Measurements from ENCODE around the gene C4orf50. TPM values are rescaled to one million over a fixed set of nuclear protein-coding genes. Genes with fewer than 3 reads are reported as not detected.
"Not testable (repeated sequence)": the region's sequence is repeated elsewhere in the genome, so short reads cannot be mapped to it uniquely, and the experiment has no call there.

Gene C4orf50
- total RNA-seq, 2 experiments from 2014 or later, result not detected

DNA sequence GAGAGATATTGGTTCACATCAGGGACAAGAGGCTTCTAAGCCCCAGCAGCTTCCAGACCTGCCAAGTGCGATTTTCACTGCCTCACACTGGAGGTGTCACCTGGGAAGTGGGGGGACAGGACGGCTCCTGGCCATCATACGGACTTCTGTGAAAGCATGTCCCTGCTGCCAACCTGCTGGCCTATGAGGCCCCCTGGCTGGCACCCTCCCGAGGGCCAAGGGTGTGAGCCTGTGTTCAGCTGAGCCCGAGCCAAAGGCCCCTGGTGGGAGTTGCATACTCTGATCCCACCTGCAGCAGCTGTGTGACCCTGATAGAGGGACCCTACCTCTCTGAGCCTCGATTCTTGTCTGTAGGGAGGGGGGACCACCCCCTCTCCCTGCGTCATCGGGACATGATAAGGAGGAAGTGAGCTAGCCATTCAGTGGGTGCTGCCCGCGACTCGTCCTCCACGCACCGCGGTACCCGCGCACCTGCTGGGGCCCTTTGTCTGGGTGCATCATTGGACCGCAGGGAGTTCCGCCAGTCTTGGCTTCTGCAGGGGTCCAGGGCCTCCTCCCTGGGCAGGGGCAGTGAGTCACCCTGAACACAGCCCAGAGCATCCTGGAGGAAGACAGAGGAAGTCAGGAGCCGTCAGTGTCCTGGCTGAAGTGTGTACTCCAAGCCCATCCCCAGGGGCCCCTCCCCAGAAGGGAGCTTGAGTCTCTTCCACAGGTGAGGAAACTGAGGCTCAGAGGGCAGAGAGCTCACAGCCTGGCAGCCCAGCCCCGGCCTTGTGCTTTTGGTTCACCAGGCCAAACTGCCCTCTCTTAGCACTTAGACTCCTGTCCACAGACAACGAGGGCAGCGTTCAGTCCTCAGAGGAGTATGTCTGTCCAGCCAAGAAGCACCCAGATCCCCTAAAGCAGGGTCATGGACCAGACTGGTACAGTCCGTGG, 24.1 kb downstream of the C4orf50 start:
- Mint-ChIP-seq H3K36me3 (no peaks in the 10 kb centered on the region), H3K4me3 (no peak overlapping the region), H3K27me3 (peaks cover 7% of the 10 kb centered on the region), H3K27ac (no peak overlapping the region), H3K9me3 (no peaks in the 10 kb centered on the region), H3K4me1 (peaks cover 3% of the 10 kb centered on the region)
- no peak for DNase-seq

GRCh38 chr4:5993346-5993745, 24.9 kb downstream of the C4orf50 start:
- H3K27ac Mint-ChIP-seq, H3K27me3 Mint-ChIP-seq, H3K4me3 Mint-ChIP-seq, H3K9me3 Mint-ChIP-seq, H3K36me3 Mint-ChIP-seq, H3K4me1 Mint-ChIP-seq, DNase-seq: not testable (repeated sequence)

DNA sequence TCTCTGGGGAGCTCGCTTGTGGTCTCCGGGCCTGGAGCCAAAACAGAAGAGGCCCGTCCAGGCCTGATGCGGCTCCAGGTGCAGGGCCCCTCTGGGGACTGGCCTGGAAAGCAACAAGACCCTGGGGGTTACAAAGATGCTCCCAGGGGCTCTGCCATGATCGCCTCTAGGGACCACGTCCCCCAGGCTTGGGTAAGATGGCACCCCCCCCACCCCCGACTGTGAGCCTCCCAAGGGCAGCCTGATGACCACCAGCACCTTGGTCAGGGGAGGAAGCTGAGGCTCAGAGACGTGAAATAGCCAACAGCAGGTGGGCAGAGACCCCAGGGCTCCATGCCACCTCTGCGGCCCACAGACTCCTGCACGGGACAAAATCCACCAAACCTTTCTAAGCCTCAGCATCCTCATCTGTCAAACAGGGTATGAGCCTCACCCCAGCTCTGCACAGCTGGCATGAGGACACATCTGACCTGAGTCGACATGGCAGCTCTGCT, 25.4 kb downstream of the C4orf50 start:
- DNase-seq, result no peak
- H3K9me3 Mint-ChIP-seq, result no peaks in the 10 kb centered on the region
- no peaks in the 10 kb centered on the region for H3K36me3 Mint-ChIP-seq

DNA sequence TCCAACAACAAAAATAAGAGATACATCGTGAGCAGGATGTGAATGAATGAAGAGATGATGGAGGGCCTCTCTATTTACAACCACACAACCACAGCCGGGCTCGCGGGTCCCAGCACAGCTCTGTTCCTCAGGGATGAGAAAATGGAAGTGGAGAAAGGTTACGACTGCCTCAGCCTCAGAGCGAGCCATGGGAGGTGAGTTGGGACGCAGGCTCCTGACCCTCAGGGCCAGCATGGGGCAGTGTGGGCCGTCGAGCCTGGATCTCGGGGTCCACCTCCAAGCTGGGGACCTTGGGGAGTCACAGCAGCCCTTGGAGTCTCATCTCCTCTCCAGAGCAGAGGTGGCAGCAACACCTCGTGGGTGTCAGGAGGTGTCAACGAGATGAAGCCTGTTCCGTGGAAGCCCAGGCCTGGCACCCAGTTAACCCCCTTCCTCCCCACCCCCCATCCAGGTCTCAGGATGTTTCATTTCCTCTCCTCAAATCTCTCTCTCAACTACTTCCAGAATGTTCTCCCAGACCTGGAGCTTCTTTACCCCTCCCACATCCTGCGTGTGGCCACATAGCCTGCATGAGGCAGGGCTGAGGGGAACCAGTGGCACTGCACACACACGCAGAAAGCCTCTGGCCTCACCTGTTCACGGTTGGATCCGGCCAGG, 25.9 kb downstream of the C4orf50 start:
- no peak for DNase-seq
- Mint-ChIP-seq H3K4me1 (peaks cover 2% of the 10 kb centered on the region), H3K27ac (no peak overlapping the region), H3K9me3 (no peaks in the 10 kb centered on the region), H3K27me3 (peaks cover 3% of the 10 kb centered on the region), H3K36me3 (no peaks in the 10 kb centered on the region), H3K4me3 (no peak overlapping the region)

More for the DNA sequence above, 25.4 kb downstream of the C4orf50 start:
- Mint-ChIP-seq H3K27ac (no peak overlapping the region), H3K4me1 (peaks cover 2% of the 10 kb centered on the region), H3K4me3 (no peak overlapping the region), H3K27me3 (peaks cover 3% of the 10 kb centered on the region)

GRCh38 chr4:5991405-5991804, 26.8 kb downstream of the C4orf50 start:
- Mint-ChIP-seq H3K27ac (no peak overlapping the region), H3K27me3 (peaks cover 3% of the 10 kb centered on the region), H3K36me3 (no peaks in the 10 kb centered on the region), H3K4me3 (no peak overlapping the region), H3K4me1 (peaks cover 1% of the 10 kb centered on the region), H3K9me3 (no peaks in the 10 kb centered on the region)
- DNase-seq, result no peak

DNA sequence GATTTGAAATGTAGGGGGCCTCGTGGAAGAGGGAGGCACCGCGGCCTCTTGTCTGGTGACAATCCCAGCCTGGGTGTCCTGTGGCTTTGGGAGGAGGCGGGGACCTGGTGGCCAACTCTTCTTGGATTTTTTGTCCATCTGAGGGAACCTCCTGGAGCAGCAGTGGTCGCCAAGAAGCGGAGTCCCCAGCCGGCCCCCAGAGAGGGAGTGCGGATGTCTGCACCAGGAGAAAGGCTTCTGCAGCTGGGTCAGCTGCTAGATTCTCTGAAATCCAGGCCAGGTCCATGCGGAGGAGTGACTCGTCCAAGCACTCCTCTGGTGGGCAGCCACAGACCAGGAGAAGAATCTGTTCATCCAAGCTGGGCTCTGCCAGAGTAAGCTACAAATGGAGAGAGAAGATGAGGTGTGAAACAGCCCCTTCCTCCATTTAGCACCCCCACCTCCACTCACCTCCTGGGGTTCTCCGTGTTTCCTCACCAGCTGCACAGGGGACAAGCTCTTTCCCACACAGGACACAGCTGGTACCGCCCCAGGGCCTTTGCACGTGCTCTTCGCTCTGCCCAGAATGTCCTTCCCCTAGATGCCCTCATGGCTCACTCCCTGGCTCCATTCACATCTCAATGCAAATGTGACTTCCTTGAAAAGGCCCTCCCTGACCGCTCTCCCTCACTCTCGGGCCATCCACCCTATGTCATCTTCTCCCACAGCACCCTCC, 27.6 kb downstream of the C4orf50 start:
- Mint-ChIP-seq H3K36me3 (no peaks in the 10 kb centered on the region), H3K4me1 (no peaks in the 10 kb centered on the region), H3K9me3 (no peaks in the 10 kb centered on the region), H3K27me3 (peaks cover 3% of the 10 kb centered on the region), H3K27ac (no peak overlapping the region), H3K4me3 (no peak overlapping the region)
- DNase-seq, result no peak

- Mint-ChIP-seq H3K9me3 (peaks cover 6% of the 10 kb centered on the region), H3K4me3 (no peak overlapping the region), H3K27ac (no peak overlapping the region), H3K27me3 (peaks cover 7% of the 10 kb centered on the region), H3K4me1 (no peaks in the 10 kb centered on the region), H3K36me3 (no peaks in the 10 kb centered on the region)
- DNase-seq, result no peak
These were observed 28.7 kb downstream of the C4orf50 start for GRCh38 chr4:5989236-5990225.

DNA sequence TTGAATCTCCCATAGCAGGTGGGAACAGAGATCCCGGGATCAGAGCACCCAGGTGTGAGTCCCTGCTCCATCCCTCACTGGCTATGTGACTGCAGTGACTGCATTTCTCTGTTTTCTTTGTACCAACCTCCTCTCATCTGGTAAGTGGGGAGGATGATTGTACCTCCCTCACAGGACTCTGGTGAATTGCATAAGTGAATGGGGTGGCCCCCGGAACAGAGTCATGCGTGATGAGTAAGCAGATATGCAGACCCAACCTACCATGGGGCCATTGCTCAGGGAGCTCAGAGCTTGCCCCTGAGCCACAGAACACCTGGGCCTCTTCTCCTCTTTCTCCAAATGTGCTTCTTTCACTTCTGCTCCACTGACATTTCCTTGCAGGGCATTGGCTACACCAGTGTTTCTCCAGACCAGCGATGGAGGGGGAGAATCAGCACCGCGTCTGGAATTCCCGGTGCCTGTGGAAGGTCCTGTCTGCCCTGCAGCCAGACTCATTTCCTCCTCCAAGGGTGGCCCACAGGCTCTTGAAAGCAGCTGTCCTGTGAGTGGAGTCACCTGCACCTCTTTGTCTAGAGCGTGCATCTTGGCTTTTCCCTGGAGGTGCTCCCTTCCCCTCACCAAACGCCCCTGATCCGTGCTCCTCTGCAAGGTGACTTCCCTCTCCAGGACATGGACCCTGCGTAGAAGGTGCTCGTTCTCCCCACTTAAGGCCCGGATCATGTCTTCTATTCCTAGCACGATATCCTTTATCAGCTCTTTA, 30.0 kb downstream of the C4orf50 start:
- Mint-ChIP-seq H3K9me3 (peaks cover 13% of the 10 kb centered on the region), H3K27ac (no peak overlapping the region), H3K4me1 (no peaks in the 10 kb centered on the region), H3K36me3 (no peaks in the 10 kb centered on the region), H3K27me3 (peaks cover 16% of the 10 kb centered on the region), H3K4me3 (no peak overlapping the region)
- no peak for DNase-seq

DNA sequence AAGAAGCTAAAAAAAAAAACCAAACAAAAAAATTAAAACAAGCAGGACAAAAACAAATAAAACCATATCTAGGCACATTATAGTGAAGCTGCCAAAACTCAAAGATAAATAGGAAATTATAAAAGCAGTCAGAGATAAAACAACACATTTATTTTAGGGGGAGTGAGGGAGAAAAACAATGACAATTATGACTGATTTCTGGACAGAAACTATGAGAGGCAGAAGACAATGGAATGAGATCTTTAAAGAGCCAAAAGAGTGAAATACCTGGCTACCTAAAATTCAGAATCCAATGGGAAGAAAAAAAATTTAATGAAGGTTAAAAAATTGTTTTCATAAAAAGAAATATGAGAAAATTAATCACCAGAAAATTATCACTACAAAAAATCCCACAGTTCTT, 33.4 kb downstream of the C4orf50 start:
- H3K4me3 Mint-ChIP-seq, result no peak overlapping the region
- no peaks in the 10 kb centered on the region for H3K36me3 Mint-ChIP-seq
- no peak for DNase-seq
- peaks cover 29% of the 10 kb centered on the region for H3K27me3 Mint-ChIP-seq
- H3K9me3 Mint-ChIP-seq, result peaks cover 13% of the 10 kb centered on the region
- H3K4me1 Mint-ChIP-seq, result no peaks in the 10 kb centered on the region
- no peak overlapping the region for H3K27ac Mint-ChIP-seq

DNA sequence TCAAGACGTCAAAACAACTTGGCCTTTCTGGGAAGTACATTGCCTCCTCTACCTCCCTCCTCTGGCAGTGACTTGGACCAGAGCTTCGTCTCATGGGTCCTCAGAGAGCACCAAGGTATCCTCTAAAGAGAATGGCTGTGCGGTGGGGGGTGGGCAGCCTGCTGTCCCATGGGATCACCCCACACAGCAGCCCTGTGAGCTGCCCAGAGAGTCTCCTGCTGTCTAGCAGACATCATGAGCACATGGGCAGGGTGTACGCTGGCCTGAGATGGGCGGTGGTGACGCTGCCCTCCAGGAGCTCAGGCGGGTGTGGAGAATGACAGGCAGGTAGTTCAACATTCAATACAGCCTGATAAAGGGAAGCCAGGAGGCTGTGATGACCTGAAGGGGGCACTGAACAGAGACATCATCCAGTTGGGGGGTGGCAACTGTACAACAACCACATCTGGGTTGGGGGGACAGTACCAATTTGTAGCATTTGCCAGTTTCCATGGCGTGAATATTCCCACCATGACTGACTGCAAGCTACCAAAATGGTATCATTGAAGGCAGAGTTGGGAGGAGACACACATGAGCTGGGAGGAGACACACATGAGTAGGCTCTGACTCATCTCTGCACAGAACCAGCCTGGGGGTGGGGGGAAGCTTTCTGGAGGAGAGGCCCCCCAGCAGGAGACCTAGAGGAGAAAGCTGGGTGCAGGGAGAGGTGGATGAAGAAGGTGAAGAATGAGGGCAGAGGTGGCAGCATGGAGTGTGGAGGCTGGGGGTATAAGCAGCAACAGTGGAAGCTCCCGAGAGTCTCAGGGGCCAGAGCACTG, 35.9 kb downstream of the C4orf50 start:
- DNase-seq, result no peak
- no peaks in the 10 kb centered on the region for H3K36me3 Mint-ChIP-seq
- no peak overlapping the region for H3K27ac Mint-ChIP-seq
- no peak overlapping the region for H3K4me3 Mint-ChIP-seq
- H3K9me3 Mint-ChIP-seq, result peaks cover 13% of the 10 kb centered on the region
- H3K4me1 Mint-ChIP-seq, result no peaks in the 10 kb centered on the region
- peaks cover 31% of the 10 kb centered on the region for H3K27me3 Mint-ChIP-seq

DNA sequence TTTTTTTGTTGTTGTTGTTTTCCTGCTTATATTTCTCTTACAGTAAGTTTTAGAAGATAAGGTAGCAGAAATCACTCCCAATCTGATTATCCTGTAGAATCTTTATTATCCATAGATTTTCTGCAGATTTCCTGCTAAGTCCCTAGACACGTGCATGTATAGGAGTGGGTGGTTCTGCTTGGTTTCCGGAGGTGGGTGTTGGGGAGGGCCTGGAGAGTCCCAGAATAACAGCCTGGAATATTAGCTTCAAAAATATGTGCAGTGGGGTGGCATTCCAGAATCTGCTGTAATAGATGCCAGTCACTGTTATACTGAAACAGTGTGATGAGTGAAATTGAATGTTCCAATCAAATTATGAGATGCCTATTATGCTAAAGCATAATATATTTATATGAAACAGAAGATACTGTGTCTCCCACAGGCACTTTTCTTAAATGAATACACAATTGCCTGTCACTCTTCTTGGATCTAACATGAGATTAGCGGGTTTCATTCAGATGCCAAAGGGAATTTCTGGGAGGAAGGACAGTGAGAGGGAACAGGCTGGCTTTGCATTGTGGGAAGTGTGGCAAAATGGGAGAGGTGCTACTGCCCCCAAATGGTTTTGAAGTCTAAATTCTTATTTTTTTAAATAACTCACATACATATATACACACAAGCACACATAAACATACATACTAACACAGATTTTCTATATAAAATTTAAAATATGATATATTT, 37.6 kb downstream of the C4orf50 start:
- H3K27me3 Mint-ChIP-seq, result peaks cover 31% of the 10 kb centered on the region
- DNase-seq, result no peak
- H3K36me3 Mint-ChIP-seq, result no peaks in the 10 kb centered on the region
- H3K4me3 Mint-ChIP-seq, result no peak overlapping the region
- H3K9me3 Mint-ChIP-seq, result peaks cover 13% of the 10 kb centered on the region
- H3K27ac Mint-ChIP-seq, result no peak overlapping the region
- H3K4me1 Mint-ChIP-seq, result no peaks in the 10 kb centered on the region

- no peaks in the 10 kb centered on the region for H3K36me3 Mint-ChIP-seq
- H3K27me3 Mint-ChIP-seq, result peaks cover 34% of the 10 kb centered on the region
- H3K4me1 Mint-ChIP-seq, result no peaks in the 10 kb centered on the region
- H3K9me3 Mint-ChIP-seq, result peaks cover 12% of the 10 kb centered on the region
- no peak for DNase-seq
- H3K4me3 Mint-ChIP-seq, result no peak overlapping the region
- H3K27ac Mint-ChIP-seq, result no peak overlapping the region
These were observed 38.2 kb downstream of the C4orf50 start for GRCh38 chr4:5979981-5980380.
